SJCRH30 (cell line): ENCODE data around the gene TCF12. TPM values are rescaled to one million over a fixed set of nuclear protein-coding genes. Genes with fewer than 3 reads are reported as not detected.

Source experiments
- DNase-seq, 2 experiments: peaks; one replicate each; pipeline ENCODE4 v3.0.0-alpha.2; 2015 to 2020
- H3K27ac ChIP-seq: fragments of 250-450 bp; sonication (Bioruptor Pico); 2 replicates; pipeline ENCODE4 v1.5.1; 2020; ENCODE audit warnings: mild to moderate bottlenecking, moderate library complexity
- H3K27me3 ChIP-seq: fragments of 250-450 bp; sonication (Bioruptor Pico); 2 replicates; pipeline ENCODE4 v1.5.1; 2020; ENCODE audit warnings: mild to moderate bottlenecking, moderate library complexity
- H3K36me3 ChIP-seq: fragments of 250-450 bp; sonication (Bioruptor Pico); 2 replicates; pipeline ENCODE4 v1.5.1; 2020; ENCODE audit warnings: mild to moderate bottlenecking, moderate library complexity
- H3K4me1 ChIP-seq: fragments of 250-450 bp; sonication (Bioruptor Pico); 2 replicates; pipeline ENCODE4 v1.5.1; 2020; ENCODE audit warnings: mild to moderate bottlenecking, moderate library complexity
- H3K4me3 ChIP-seq: fragments of 250-450 bp; sonication (Bioruptor Pico); 2 replicates; pipeline ENCODE4 v1.5.1; 2020; ENCODE audit warnings: mild to moderate bottlenecking, moderate library complexity
- H3K9me3 ChIP-seq: fragments of 250-450 bp; sonication (Bioruptor Pico); replicated peaks from 2 replicates; pipeline ENCODE4 v1.5.1; 2020; ENCODE audit warnings: mild to moderate bottlenecking, moderate library complexity
- total RNA-seq: library from RNA; depleted of rRNA; stranded (reverse); fragments of >200 nt; shearing (Covaris generic); gene quantifications from 2 replicates; pipeline ENCODE4 v1.2.3, GENCODE V29; 2014

Gene TCF12
- total RNA-seq, 1 experiment from 2014 or later, result 173 TPM

DNA sequence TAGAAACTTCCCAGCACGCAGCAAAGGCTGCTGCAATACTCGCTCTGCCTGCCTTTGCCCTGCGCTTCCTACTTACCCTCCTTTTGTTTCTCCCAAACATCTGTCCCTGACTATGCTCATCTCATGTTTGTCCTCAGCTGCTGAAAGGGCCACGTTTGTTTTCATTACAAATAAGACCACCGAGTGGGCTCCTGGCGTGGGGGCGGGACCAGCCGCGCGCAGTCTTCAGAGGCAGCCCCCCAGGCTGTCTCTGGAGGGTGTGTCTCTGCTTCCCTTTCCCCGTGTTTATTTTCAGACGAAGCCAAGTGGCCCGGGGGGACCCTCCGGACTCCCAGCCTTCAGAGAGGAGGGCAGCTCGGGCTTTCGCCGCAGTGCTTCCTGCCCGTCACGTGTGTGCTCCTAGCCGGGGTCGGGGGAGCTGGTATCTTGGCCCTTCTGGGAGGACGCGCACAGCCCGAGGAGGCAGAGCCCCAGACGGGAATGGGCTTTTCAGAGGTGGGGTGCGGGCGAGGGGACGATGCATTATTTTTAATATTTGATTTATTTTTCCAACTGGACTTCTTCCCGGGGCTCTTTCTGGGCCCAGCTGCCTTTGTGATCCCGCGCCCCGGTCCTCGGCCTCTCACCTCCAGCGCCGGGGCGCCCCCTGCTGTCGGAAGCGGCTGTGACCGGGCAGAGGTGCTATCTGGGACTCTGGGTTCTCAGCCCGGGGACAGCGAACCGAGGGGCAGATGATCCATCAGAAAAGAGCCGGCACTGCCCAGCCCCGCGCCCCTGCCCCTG is 387.9 kb downstream of the TCF12 start:
- Histone ChIP-seq H3K27me3 (no peaks in the 10 kb centered on the region), H3K9me3 (no peaks in the 10 kb centered on the region), H3K4me3 (peak overlapping the region; percentile 66), H3K4me1 (no peaks in the 10 kb centered on the region), H3K36me3 (no peaks in the 10 kb centered on the region), H3K27ac (peak overlapping the region; percentile 86)
- peak; percentile 93 to 94 for DNase-seq

DNA sequence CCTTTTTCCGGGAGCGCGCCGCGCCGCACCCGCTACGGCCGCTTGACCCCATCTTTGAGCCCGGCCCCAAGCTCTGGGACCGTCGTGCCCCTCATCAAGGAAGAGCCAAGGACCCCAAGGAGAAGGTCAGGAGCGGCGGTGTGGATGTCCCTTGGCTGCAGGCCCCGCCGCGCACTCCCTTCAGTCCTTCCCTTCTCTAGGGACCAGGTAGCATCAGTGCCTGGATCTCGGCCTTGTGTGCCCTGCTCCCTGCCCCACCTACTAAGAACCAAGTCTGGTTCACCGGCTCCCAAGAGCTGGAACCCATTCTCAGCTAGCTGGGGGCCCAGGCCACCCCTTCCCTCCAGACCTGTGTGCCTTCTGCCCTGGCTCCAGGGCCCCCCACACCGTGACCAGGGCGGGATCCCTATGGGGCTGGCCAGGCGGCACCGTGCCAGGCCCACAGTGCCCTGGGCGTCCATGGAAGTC is 388.5 kb downstream of the TCF12 start:
- DNase-seq, result peak in 1 of 2 experiments; percentile 26
- peak overlapping the region; percentile 66 for H3K4me3 ChIP-seq

DNA sequence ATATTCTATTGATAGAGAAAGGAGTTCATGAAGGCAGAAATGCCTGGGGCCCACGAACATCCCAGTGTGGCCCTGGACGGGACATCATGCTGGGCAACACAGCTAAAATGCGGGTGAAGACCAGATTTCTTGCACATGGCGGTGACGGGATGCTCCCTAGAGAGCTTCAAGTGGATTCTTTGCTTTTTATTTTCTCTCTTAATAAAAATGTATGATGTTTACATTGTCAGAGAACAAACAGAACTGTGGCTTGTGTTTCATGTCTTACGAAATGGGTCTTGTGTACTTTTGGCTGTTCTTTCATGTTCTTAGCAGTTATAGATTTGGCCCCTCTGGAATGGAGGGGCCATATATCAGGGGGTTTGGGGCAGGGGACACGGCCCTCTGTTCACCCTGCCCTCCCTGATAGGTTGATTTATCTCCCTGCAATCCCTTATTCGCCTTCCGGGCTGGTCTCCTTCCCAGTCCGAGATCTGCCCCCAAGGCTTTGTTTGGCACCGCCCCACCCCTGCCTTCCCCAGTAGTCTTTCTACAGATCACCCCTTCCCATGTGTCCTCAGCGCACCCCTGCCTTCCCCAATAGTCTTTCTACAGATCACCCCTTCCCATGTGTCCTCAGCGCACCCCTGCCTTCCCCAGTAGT is 389.2 kb downstream of the TCF12 start:
- H3K4me3 ChIP-seq, result no peak overlapping the region
- peaks cover 2% of the 10 kb centered on the region for H3K4me1 ChIP-seq
- H3K9me3 ChIP-seq, result no peaks in the 10 kb centered on the region
- H3K27ac ChIP-seq, result no peak overlapping the region; the same call in 1 of the 2 replicates
- no peak for DNase-seq
- H3K27me3 ChIP-seq, result no peaks in the 10 kb centered on the region
- H3K36me3 ChIP-seq, result no peaks in the 10 kb centered on the region

More for the DNA sequence above, 388.5 kb downstream of the TCF12 start:
- Histone ChIP-seq H3K27me3 (no peaks in the 10 kb centered on the region), H3K36me3 (no peaks in the 10 kb centered on the region), H3K27ac (peak overlapping the region; percentile 86), H3K9me3 (no peaks in the 10 kb centered on the region), H3K4me1 (no peaks in the 10 kb centered on the region)

DNA sequence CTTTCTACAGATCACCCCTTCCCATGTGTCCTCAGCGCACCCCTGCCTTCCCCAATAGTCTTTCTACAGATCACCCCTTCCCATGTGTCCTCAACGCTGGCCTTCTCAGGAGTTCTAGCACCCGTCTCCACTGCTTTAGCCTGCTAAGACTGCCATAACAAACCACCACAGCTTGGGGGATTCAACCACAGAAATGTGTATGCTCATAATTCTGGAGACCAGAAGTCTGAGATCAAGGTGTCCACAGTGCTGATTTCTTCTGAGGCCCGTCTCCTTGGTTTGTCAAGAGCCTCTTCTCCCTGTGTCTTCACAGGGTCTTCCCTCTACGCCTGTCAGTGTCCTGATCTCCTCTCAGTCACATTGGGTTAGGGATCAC is 389.7 kb downstream of the TCF12 start:
- no peak overlapping the region for H3K4me3 ChIP-seq
- H3K9me3 ChIP-seq, result no peaks in the 10 kb centered on the region

DNA sequence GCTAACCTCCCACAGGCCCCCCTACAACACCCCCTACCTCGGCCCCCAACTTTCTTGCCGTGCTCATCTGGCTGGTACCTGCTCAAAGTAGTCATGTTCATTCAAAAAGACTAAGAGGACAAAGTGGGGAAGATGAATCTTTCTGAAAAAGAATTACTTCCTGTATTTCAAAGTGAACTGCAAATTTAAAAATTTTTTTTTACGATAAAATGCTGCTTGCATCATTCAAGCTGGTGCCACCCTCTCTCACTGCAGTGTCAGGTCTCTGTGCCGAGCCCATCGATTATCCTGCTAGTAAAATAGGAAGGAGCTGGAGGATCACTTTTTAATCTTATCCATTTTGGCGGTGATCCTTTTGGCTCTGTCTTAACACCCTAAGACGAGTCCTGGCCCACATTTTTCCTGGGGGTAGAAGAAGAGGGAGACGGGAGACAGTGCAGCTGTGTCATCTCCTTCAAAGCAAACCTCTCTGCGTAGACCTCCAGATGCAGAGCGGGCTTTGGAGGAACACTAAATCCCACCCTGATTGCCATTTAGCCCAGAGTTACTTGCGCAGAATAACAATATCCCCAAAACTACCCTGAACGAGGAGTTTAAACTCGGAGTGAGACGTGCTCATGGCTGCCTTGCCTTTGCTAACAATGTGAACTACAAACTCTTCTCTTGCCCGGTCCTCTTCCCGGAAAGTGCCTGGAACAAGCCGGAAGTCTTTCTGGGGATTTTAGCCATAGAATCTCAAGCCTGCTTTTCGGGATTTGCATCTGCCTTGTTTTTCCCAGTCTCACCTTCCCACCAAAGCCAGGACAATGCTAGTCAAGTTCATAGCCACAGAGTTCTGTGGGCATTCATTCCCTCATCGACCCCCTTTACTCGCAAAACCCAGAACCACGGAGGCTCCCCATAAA is 391.7 kb downstream of the TCF12 start:
- H3K4me3 ChIP-seq, result no peak overlapping the region
- no peaks in the 10 kb centered on the region for H3K36me3 ChIP-seq
- peaks cover 23% of the 10 kb centered on the region for H3K4me1 ChIP-seq
- H3K27me3 ChIP-seq, result no peaks in the 10 kb centered on the region
- DNase-seq, result no peak
- no peak overlapping the region for H3K27ac ChIP-seq
- no peaks in the 10 kb centered on the region for H3K9me3 ChIP-seq

More for the DNA sequence above, 389.7 kb downstream of the TCF12 start:
- Histone ChIP-seq H3K27ac (no peak overlapping the region), H3K36me3 (no peaks in the 10 kb centered on the region), H3K4me1 (peaks cover 6% of the 10 kb centered on the region), H3K27me3 (no peaks in the 10 kb centered on the region)
- DNase-seq, result no peak

DNA sequence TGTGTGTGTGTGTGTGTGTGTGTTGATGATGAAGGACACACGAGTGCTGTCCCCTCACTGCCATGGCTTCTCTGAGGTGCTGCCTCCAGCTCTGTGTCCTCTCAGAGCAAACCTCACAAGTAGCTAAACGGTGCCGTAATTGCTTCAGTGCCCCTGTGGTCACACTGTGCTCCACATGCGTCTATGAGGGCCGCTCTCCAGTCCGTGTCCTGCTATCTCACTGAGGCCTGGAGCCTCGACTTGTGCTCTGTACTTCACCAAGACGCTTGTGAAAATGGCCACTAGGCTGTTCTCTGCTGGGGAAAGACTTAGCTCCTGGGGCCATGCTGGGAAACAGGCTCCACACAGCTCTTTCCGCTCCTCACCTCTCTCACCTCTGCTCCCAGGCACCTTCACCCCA is 392.4 kb downstream of the TCF12 start:
- Histone ChIP-seq H3K4me1 (peaks cover 23% of the 10 kb centered on the region), H3K9me3 (no peaks in the 10 kb centered on the region), H3K27me3 (no peaks in the 10 kb centered on the region), H3K27ac (no peak overlapping the region), H3K4me3 (no peak overlapping the region), H3K36me3 (no peaks in the 10 kb centered on the region)
- no peak for DNase-seq

DNA sequence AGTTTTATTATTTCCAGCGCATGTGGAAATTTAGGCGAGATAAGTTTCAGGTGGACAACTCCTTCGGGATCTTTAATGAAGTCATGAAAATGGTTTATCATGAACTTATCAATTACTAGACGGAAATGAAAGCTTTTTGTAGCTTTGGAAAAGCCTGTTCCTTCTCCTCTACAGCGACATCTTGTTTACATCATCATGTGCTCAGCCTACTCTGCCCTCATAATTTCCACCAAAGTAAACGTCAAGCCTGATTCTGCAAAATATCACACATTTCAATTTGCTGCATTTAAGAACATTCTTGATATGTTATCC is 393.5 kb downstream of the TCF12 start:
- Histone ChIP-seq H3K27ac (no peak overlapping the region), H3K9me3 (no peaks in the 10 kb centered on the region)
- no peak for DNase-seq

DNA sequence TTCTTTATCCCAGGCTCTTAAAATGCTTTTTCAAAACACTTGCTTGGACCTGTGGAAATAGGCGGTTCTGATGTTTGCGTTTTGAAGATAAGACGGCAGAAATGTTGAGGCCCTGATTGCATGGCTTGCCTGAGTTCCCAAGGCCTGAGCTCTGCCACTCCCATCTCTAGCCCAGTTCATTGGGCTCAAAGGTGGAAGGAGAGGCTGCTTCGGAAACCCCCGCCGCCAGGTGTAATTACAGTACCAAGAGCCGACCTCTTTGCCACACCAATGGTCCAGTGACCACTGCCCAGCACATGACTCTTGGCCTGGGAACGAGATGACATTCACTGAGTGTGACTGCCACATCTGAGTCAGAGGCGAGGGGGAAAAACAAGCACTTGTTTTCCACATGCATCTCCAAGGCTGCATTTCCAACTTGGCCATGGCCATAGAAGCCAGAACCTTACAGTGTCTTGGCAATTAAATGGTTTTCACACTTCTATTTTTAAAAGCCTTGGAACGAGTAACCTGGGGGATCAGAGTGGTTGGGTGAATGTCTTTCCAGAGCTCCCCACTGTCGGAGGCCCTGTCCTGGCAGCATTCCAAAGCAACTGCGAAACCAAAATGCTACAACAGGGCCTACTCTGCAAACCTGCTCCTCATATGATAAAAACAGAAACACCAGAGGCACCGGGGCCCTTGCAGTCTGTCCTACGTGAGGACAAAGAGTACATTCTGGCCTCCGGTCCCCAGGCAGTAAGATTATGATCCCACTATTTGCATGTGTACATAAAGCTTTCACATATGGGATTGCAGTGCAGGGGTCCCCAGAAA is 394.1 kb downstream of the TCF12 start:
- Histone ChIP-seq H3K27ac (peak overlapping the region; percentile 27), H3K9me3 (no peaks in the 10 kb centered on the region), H3K4me3 (no peak overlapping the region; the same call in 1 of the 2 replicates), H3K4me1 (peaks cover 23% of the 10 kb centered on the region), H3K27me3 (no peaks in the 10 kb centered on the region), H3K36me3 (no peaks in the 10 kb centered on the region)
- DNase-seq, result peak; percentile 66 to 76

More for the DNA sequence above, 393.5 kb downstream of the TCF12 start:
- peaks cover 23% of the 10 kb centered on the region for H3K4me1 ChIP-seq
- H3K36me3 ChIP-seq, result no peaks in the 10 kb centered on the region
- H3K27me3 ChIP-seq, result no peaks in the 10 kb centered on the region
- no peak overlapping the region for H3K4me3 ChIP-seq

DNA sequence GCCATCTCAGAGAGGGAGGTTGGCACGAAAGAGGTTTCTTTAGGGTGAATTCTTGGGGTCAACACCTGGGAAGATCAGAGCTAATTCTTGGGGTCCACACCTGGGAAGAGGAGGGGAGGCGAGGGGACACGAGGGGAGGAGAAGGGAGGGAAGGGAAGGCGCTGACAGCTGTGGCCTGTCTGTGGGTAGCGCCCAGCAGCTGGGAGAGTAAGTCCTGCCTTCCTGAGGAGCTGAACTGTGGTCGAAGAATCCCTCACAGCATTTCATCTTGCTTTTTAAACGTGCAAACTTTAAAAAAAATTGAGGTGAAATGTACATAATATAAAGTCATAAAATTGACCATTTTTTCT is 394.7 kb downstream of the TCF12 start:
- Histone ChIP-seq H3K36me3 (no peaks in the 10 kb centered on the region), H3K27me3 (no peaks in the 10 kb centered on the region), H3K4me3 (no peak overlapping the region; the same call in 1 of the 2 replicates), H3K27ac (peak overlapping the region; percentile 27), H3K9me3 (no peaks in the 10 kb centered on the region), H3K4me1 (peaks cover 23% of the 10 kb centered on the region)
- DNase-seq, result peak; percentile 54 to 74

DNA sequence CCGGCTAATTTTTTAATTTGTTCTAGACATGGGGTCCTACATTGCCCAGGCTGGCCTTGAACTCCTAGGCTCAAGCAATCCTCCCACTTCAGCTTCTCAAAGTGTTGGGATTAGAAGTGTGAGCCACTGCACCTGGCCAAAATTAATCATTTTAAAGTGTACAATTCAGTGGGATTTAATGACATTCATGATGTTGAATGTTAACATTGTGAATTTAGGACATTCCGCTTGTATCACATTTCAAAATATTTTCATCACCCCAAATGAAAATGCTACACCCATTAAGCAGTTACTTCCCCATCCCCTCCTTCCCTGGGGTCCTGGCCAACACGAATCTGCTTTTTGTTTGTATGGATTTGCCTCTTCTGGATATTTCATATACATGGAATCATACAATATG is 395.8 kb downstream of the TCF12 start:
- H3K9me3 ChIP-seq, result no peaks in the 10 kb centered on the region
- peaks cover 23% of the 10 kb centered on the region for H3K4me1 ChIP-seq
- peak overlapping the region; percentile 16; the same call in 1 of the 2 replicates for H3K27ac ChIP-seq
- DNase-seq, result peak in 1 of 2 experiments; percentile 71
- no peaks in the 10 kb centered on the region for H3K36me3 ChIP-seq
- H3K4me3 ChIP-seq, result no peak overlapping the region
- H3K27me3 ChIP-seq, result no peaks in the 10 kb centered on the region

DNA sequence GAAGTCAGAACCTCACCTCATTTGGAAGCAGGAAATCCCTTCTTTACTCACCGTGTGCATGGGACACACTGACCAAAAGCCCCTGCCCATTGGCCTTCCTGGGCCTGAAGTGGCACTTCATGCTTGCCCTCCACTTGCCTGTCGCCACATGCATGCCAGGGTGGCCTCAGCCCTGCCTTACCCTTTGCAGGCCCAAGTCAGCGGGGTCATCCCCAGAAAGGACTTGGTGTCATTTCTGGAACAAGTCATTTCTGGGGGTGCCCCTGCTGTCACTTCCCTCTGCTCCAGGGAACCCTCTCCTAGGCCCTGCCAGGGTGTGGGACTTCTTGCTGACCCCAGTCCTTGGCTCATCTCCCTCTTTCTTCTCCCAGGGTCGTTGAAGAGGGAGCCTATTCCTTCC is 398.0 kb downstream of the TCF12 start:
- H3K4me3 ChIP-seq, result no peak overlapping the region
- no peak for DNase-seq
- H3K27ac ChIP-seq, result no peak overlapping the region
- no peaks in the 10 kb centered on the region for H3K36me3 ChIP-seq
- no peaks in the 10 kb centered on the region for H3K27me3 ChIP-seq
- no peaks in the 10 kb centered on the region for H3K9me3 ChIP-seq
- peaks cover 36% of the 10 kb centered on the region for H3K4me1 ChIP-seq

DNA sequence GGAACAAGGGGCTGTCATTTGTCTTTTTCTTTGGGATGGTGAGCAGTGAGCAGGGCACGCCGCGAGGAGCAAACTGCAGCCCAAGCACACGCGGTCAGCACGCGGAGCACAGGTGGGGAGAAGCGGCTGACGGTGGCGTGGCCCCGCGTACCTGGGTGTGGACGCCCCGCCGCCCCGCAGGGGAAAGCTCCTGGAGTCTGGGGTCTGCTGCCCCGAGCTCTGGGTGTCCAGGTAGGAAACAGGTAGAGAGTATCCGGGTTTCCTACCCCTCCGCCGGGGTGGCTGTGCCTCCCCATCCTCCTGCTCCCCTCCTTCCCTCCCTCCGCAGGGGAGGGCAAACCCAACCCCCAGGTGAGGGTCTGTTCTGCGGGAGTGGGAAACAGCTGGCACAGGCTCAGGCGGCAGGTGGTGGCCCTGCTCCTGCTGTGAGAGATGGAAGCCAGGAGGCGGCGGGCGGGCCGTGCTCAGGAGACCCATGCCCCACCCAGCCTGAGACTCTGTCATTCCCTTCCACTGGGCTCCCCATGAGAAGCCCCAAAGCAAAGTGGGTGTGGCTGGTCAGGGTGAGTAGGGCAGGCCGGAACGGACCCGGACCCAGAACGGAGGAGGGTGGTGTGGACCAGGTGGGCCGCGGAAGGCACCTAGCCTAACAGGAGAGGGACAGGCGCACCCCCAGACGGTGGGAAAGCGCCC is 400.9 kb downstream of the TCF12 start:
- Histone ChIP-seq H3K4me3 (no peak overlapping the region), H3K9me3 (no peaks in the 10 kb centered on the region), H3K27me3 (no peaks in the 10 kb centered on the region), H3K36me3 (no peaks in the 10 kb centered on the region), H3K4me1 (peaks cover 37% of the 10 kb centered on the region), H3K27ac (no peak overlapping the region)
- DNase-seq, result no peak

DNA sequence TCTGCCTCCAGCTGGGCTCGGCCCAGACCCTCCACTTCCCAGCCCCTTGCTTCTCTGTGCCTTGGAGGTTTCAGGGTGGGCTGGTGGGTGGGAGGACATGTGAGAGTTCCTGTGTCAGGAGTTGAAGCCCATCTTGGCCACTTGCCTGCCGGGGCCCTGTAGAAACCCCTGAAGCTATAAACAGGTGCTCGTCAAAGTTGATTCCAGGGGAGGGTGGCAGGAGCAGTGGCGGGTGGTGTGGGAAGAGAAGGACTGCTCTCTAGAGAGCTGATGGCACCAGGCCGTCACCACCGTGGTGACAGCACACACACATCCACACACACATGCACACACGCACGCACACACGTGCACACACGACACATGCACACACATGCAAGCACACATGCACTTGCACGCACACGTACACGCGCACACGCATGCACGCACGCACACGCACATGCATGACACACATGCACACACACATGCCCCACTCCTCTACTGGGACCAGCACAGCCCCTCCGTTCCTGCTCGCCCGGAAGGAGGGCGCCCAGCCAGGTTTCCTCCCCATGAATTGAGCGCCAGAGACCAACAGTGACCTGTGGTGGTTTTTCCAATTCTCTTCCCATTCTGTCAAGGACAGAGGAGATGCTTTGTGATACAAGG is 401.6 kb downstream of the TCF12 start:
- H3K27me3 ChIP-seq, result no peaks in the 10 kb centered on the region
- H3K27ac ChIP-seq, result no peak overlapping the region
- H3K9me3 ChIP-seq, result no peaks in the 10 kb centered on the region
- no peaks in the 10 kb centered on the region for H3K36me3 ChIP-seq
- peaks cover 32% of the 10 kb centered on the region for H3K4me1 ChIP-seq
- no peak overlapping the region for H3K4me3 ChIP-seq
- peak in 1 of 2 experiments; percentile 54 for DNase-seq
